Kidney (tissue), 14 donors: ENCODE measurements around the gene PCBD2. TPM values are rescaled to one million over a fixed set of nuclear protein-coding genes. Genes with fewer than 3 reads are reported as not detected.

ENCODE experiments used
- DNase-seq, 5 donors: peaks; one replicate each; pipeline ENCODE4 v3.0.0-alpha.2; 2013 to 2020
- FAIRE-seq: peaks from 2 replicates; lab custom pipeline; 2012; peaks lifted over from hg19 to GRCh38; lab: Jason Lieb, UNC
- H3K27ac ChIP-seq, 2 donors: one replicate each; pipeline ENCODE4 v1.7.0; 2013; ENCODE audit warnings: low read depth in 2 of 2, low read length in 2 of 2, inconsistent platforms in 1 of 2
- H3K27me3 ChIP-seq: one replicate; pipeline ENCODE4 v1.7.1; 2013; ENCODE audit warnings: low read length, inconsistent platforms; ENCODE audit not compliant: control insufficient read depth, insufficient read depth
- H3K36me3 ChIP-seq, 3 donors: one replicate each; pipeline versions ENCODE4 v1.7.0 to v1.7.1; 2013; ENCODE audit warnings: low read length in 3 of 3, control low read depth in 1 of 3, inconsistent platforms in 1 of 3; ENCODE audit not compliant: insufficient read depth in 3 of 3, control insufficient read depth in 2 of 3
- H3K4me1 ChIP-seq, 3 donors: one replicate each; pipeline versions ENCODE4 v1.7.0 to v1.7.1; 2013; ENCODE audit warnings: low read length in 3 of 3, inconsistent platforms in 1 of 3, low read depth in 1 of 3; ENCODE audit not compliant: control insufficient read depth in 2 of 3, insufficient read depth in 2 of 3
- H3K4me3 ChIP-seq, 3 donors: one replicate each; pipeline versions ENCODE4 v1.7.0 to v1.8.1; 2013; ENCODE audit warnings: low read length in 3 of 3, control low read depth in 1 of 3, inconsistent platforms in 1 of 3
- H3K9ac ChIP-seq, 3 donors: one replicate each; pipeline versions ENCODE4 v1.7.0 to v1.7.1; 2013; ENCODE audit warnings: low read length in 3 of 3, control low read depth in 1 of 3, inconsistent platforms in 1 of 3
- H3K9me3 ChIP-seq, 3 donors: one replicate each; pipeline versions ENCODE4 v1.7.0 to v1.7.1; 2013; ENCODE audit warnings: low read length in 3 of 3, control low read depth in 1 of 3, inconsistent platforms in 1 of 3; ENCODE audit not compliant: control insufficient read depth in 2 of 3, insufficient read depth in 1 of 3
- CTCF ChIP-seq: IDR thresholded peaks from 3 replicates; pipeline ENCODE4 v1.5.1; 2012; ENCODE audit warnings: mild to moderate bottlenecking, moderate library complexity, borderline replicate concordance; ENCODE audit not compliant: insufficient read depth; ENCODE audit errors: extremely low read depth
- intact Hi-C: fragments of 100-400 bp; cut with DNase I; formaldehyde crosslinking; loops from one replicate; pipeline ENCODE4 v1.11.1; 2022
- polyA plus RNA-seq: library from polyadenylated mRNA; stranded (reverse); fragments of 350-450 nt; fragmentation: Illumina TruSeq; extraction: RNeasy Lipid Tissue Mini Kit (QIAGEN cat#74804); gene quantifications from one replicate; pipeline ENCODE4 v1.2.3, GENCODE V29; 2014; ENCODE audit warnings: low read depth, low replicate concordance; ENCODE audit not compliant: insufficient read depth
- total RNA-seq: library from RNA; stranded (reverse); fragmentation: NEBNext Ultra II Directional; extraction: Animal tissue kit (Norgen Biotek cat#: 25700); gene quantifications from one replicate; pipeline ENCODE4 v1.2.1, GENCODE V29; 2021
- donor health status: control.
- donor health status: control.
- donor health status: control.
- donor health status: control.
- donor health status: control.
- donor health status: DM: yes; HTN: yes; CAD: no.
- donor health status: Normal renal cell carcinoma (clear cell type).

PCBD2 gene
- total and polyA plus RNA-seq, 2 donors from 2014 or later = 8.4 to 19.2 TPM

- TF ChIP-seq CTCF = no peak
- Histone ChIP-seq H3K4me3 (no peak overlapping the region), H3K27me3 (no peaks in the 10 kb centered on the region), H3K27ac (no peak overlapping the region), H3K36me3 (no peaks in the 10 kb centered on the region), H3K9me3 (no peaks in the 10 kb centered on the region), H3K9ac (no peak overlapping the region), H3K4me1 (peaks cover 0 to 12% (median 2%) of the 10 kb centered on the region in 3 donors)
- intact Hi-C loops = no loop called here
- DNase-seq (no peak), FAIRE-seq (no peak)
These were observed 34.6 kb downstream of the PCBD2 start for GRCh38 chr5:134939500-134939899.

- peak overlapping the region in 2 of 3 donors; percentile 4 to 19 for H3K4me3 ChIP-seq
- no peak for TF ChIP-seq CTCF
- no peak for DNase-seq
- peak overlapping the region in 1 of 2 donors; percentile 38 for H3K27ac ChIP-seq
- H3K4me1 ChIP-seq = peaks cover 0 to 7% (median 0%) of the 10 kb centered on the region in 3 donors
- no peak for FAIRE-seq
- H3K27me3 ChIP-seq = no peaks in the 10 kb centered on the region
- intact Hi-C loops = no loop called here
- H3K36me3 ChIP-seq = no peaks in the 10 kb centered on the region
- no peaks in the 10 kb centered on the region for H3K9me3 ChIP-seq
- no peak overlapping the region for H3K9ac ChIP-seq
These were observed 38.6 kb downstream of the PCBD2 start for GRCh38 chr5:134943547-134943946.

- FAIRE-seq = no peak
These were observed 39.7 kb downstream of the PCBD2 start for GRCh38 chr5:134944630-134945029.

More at GRCh38 chr5:134944630-134945029, 39.7 kb downstream of the PCBD2 start:
- no peaks in the 10 kb centered on the region for H3K36me3 ChIP-seq
- no peak overlapping the region for H3K4me3 ChIP-seq
- no peaks in the 10 kb centered on the region for H3K9me3 ChIP-seq
- H3K9ac ChIP-seq = no peak overlapping the region
- H3K4me1 ChIP-seq = peaks cover 0 to 10% (median 0%) of the 10 kb centered on the region in 3 donors
- intact Hi-C loops = no loop called here
- DNase-seq = no peak
- no peaks in the 10 kb centered on the region for H3K27me3 ChIP-seq
- H3K27ac ChIP-seq = no peak overlapping the region
- TF ChIP-seq CTCF = no peak
